Neural progenitor cell (in vitro differentiated cells): ENCODE data around the gene FAM50B.

Experiments
- CTCF ChIP-seq: fragments of 200-600 bp; sonication (generic); IDR thresholded peaks from 2 replicates; pipeline ENCODE4 v1.5.1; 2017; ENCODE audit warnings: antibody characterized with exemption, mild to moderate bottlenecking
- EZH2phosphoT487 ChIP-seq: fragments of 200-600 bp; sonication (generic); IDR thresholded peaks from 2 replicates; pipeline ENCODE4 v1.6.1; 2017; ENCODE audit warnings: antibody characterized with exemption

GRCh38 chr6:3892603-3893002 is 43.4 kb downstream of the FAM50B start:
- TF ChIP-seq CTCF, result no peak
- TF ChIP-seq EZH2phosphoT487, result no peak
